ENCODE data around the gene TBC1D22B.

DNA sequence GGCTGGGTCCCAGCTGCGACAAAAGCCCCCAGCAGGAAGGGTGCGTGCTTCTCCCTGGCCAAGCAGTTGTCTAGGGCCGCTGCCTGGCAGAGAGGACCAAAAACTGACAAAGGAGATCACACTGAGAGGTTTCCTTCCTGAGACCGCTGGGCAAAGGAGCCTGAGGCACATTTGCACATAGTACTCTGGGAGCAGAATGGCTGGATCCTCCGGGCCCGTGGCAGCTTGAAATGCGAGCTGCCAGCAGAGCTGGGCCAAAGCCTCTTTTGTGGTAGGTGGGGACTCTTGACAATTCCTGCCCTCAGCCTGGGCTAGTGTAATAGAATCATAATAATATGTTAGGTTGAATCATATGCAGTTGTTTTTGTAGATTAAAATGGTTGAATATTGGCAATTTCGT lies 63.1 kb downstream of the TBC1D22B start:
- TF ChIP-seq, protein P1, sequence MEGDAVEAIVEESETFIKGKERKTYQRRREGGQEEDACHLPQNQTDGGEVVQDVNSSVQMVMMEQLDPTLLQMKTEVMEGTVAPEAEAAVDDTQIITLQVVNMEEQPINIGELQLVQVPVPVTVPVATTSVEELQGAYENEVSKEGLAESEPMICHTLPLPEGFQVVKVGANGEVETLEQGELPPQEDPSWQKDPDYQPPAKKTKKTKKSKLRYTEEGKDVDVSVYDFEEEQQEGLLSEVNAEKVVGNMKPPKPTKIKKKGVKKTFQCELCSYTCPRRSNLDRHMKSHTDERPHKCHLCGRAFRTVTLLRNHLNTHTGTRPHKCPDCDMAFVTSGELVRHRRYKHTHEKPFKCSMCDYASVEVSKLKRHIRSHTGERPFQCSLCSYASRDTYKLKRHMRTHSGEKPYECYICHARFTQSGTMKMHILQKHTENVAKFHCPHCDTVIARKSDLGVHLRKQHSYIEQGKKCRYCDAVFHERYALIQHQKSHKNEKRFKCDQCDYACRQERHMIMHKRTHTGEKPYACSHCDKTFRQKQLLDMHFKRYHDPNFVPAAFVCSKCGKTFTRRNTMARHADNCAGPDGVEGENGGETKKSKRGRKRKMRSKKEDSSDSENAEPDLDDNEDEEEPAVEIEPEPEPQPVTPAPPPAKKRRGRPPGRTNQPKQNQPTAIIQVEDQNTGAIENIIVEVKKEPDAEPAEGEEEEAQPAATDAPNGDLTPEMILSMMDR (IDR thresholded peaks at IDR 0.05): no peak
- no peak for TF ChIP-seq POLR2A (IDR thresholded peaks at IDR 0.05)
